Tibial nerve (tissue), 3 donors: ENCODE measurements around the gene C2orf92.

Experiments used
- CTCF ChIP-seq, 5 experiments: fragments of 200-600 bp in 3 of 5; fragments of 450-650 bp in 2 of 5; sonication (generic) in 3 of 5; IDR thresholded peaks; one replicate each; pipeline ENCODE4 v1.5.1; 2016 to 2019; ENCODE audit warnings: antibody characterized with exemption in 5 of 5, mild to moderate bottlenecking in 3 of 5, moderate library complexity in 2 of 5
- POLR2A ChIP-seq, 2 donors: fragments of 450-650 bp; IDR thresholded peaks; one replicate each; pipeline ENCODE4 v1.6.1; 2017; ENCODE audit warnings: antibody characterized with exemption in 2 of 2, mild to moderate bottlenecking in 2 of 2, moderate library complexity in 2 of 2

GRCh38 chr2:97664636-97664970 is 4.9 kb upstream of the C2orf92 start:
- peak in 1 of 5 experiments; percentile 4 for TF ChIP-seq CTCF (IDR thresholded peaks at IDR 0.05)
- TF ChIP-seq POLR2A (IDR thresholded peaks at IDR 0.05) = no peak
